Liver (tissue), 9 donors: ENCODE data around the gene MOV10L1. TPM values are rescaled to one million over a fixed set of nuclear protein-coding genes. Genes with fewer than 3 reads are reported as not detected.

Experiments
- DNase-seq: peaks from one replicate; pipeline ENCODE4 v3.0.0-alpha.2; 2017; ENCODE audit warnings: low spot score
- H3K27ac ChIP-seq, 2 donors: one replicate each; pipeline ENCODE4 v1.7.0; 2013; ENCODE audit warnings: inconsistent platforms in 2 of 2, low read length in 2 of 2, control low read depth in 1 of 2, low read depth in 1 of 2, mild to moderate bottlenecking in 1 of 2
- H3K27me3 ChIP-seq, 4 donors: one replicate each; pipeline versions ENCODE4 v1.6.1 to v1.7.0; 2013; ENCODE audit warnings: low read length in 3 of 4, inconsistent platforms in 1 of 4, mild to moderate bottlenecking in 1 of 4, moderate library complexity in 1 of 4; ENCODE audit not compliant: control insufficient read depth in 4 of 4, insufficient read depth in 4 of 4
- H3K36me3 ChIP-seq, 4 donors: one replicate each; pipeline versions ENCODE4 v1.6.1 to v1.7.0; 2013; ENCODE audit warnings: low read length in 3 of 4, mild to moderate bottlenecking in 3 of 4, low read depth in 1 of 4, moderate library complexity in 1 of 4; ENCODE audit not compliant: control insufficient read depth in 4 of 4, insufficient read depth in 3 of 4
- H3K4me1 ChIP-seq, 4 donors: one replicate each; pipeline versions ENCODE4 v1.6.1 to v1.7.0; 2013; ENCODE audit warnings: low read length in 3 of 4, mild to moderate bottlenecking in 3 of 4, moderate library complexity in 1 of 4; ENCODE audit not compliant: control insufficient read depth in 4 of 4, insufficient read depth in 4 of 4
- H3K4me3 ChIP-seq, 3 donors: one replicate each; pipeline versions ENCODE4 v1.6.1 to v1.7.0; 2013; ENCODE audit warnings: low read length in 3 of 3, control low read depth in 1 of 3, low read depth in 1 of 3, mild to moderate bottlenecking in 1 of 3
- H3K9ac ChIP-seq, 2 donors: one replicate each; pipeline ENCODE4 v1.7.0; 2013; ENCODE audit warnings: low read length in 2 of 2, mild to moderate bottlenecking in 2 of 2, moderate library complexity in 2 of 2, control low read depth in 1 of 2, low read depth in 1 of 2
- H3K9me3 ChIP-seq, 4 donors: one replicate each; pipeline versions ENCODE4 v1.6.1 to v1.7.0; 2013; ENCODE audit warnings: low read length in 3 of 4; ENCODE audit not compliant: control insufficient read depth in 4 of 4
- FOXA1 ChIP-seq: IDR thresholded peaks from 2 replicates; pipeline ENCODE4 v1.6.1; 2016; ENCODE audit warnings: antibody characterized with exemption
- GABPA ChIP-seq, 2 donors: IDR thresholded peaks in 1 of 2; conservative IDR thresholded peaks in 1 of 2; 2 replicates each; pipeline ENCODE4 v1.6.1; 2016; ENCODE audit warnings: antibody characterized with exemption in 2 of 2, mild to moderate bottlenecking in 1 of 2, moderate library complexity in 1 of 2
- JUND ChIP-seq, 2 donors: IDR thresholded peaks; 2 replicates each; pipeline ENCODE4 v1.6.1; 2016; ENCODE audit warnings: antibody characterized with exemption in 2 of 2
- NR2F2 ChIP-seq: IDR thresholded peaks from 2 replicates; pipeline ENCODE4 v1.6.1; 2016; ENCODE audit warnings: antibody characterized with exemption
- SP1 ChIP-seq: IDR thresholded peaks from 2 replicates; pipeline ENCODE4 v1.6.1; 2018; ENCODE audit warnings: antibody characterized with exemption, mild to moderate bottlenecking
- TAF1 ChIP-seq: conservative IDR thresholded peaks from 2 replicates; pipeline ENCODE4 v1.6.1; 2016; ENCODE audit warnings: antibody characterized with exemption, mild to moderate bottlenecking
- YY1 ChIP-seq: IDR thresholded peaks from 2 replicates; pipeline ENCODE4 v1.6.1; 2016; ENCODE audit warnings: antibody characterized with exemption, mild to moderate bottlenecking
- ZBTB33 ChIP-seq: IDR thresholded peaks from 2 replicates; pipeline ENCODE4 v1.6.1; 2016; ENCODE audit warnings: antibody characterized with exemption
- WGBS: extraction: QIAGEN DNeasy Blood & Tissue Kit; methylation state at CpG from one replicate; pipeline ENCODE4 v1.1.7; 2013; 5-methylcytosine and 5-hydroxymethylcytosine counted together
- polyA plus RNA-seq, 2 donors: library from polyadenylated mRNA; stranded (reverse) in 1 of 2; unstranded in 1 of 2; fragments of 200-250 nt in 1 of 2; fragments of >200 nt in 1 of 2; fragmentation: Nextera tagmentation in 1 of 2; extraction: Ambion mirVana in 1 of 2; gene quantifications; one replicate each; pipeline versions ENCODE4 v1.2.1 to v1.2.3, GENCODE V29; 2013 to 2015
- total RNA-seq, 2 donors: library from RNA; depleted of rRNA; stranded (reverse); fragments of >200 nt; gene quantifications; one replicate each; pipeline ENCODE4 v1.2.3, GENCODE V29; 2014
- TF ChIP-seq, protein P1 (sequence below): fragments of 150-350 bp; IDR thresholded peaks from 2 replicates; pipeline ENCODE4 v1.5.1; 2017; ENCODE audit warnings: improper control_type of control experiment, low read depth, low read length; ENCODE audit not compliant: missing input control
- TF ChIP-seq, protein P2 (sequence below): IDR thresholded peaks from 2 replicates; pipeline ENCODE4 v1.6.1; 2016; ENCODE audit warnings: antibody characterized with exemption, mild to moderate bottlenecking
- TF ChIP-seq, protein P3 (sequence below): IDR thresholded peaks from 2 replicates; pipeline ENCODE4 v1.6.1; 2016; ENCODE audit warnings: antibody characterized with exemption
- donor health status: healthy.
- donor health status: healthy.
- donor health status: healthy.
- donor health status: healthy.
- donor health status: healthy.

Gene MOV10L1
- total and polyA plus RNA-seq, 4 donors = 0.07 to 0.47 (median 0.17) TPM

- no peak for DNase-seq
- 78% methylated on average over 17 of the region's 18 CpGs for WGBS
- peaks cover 0 to 2% (median 0%) of the 10 kb centered on the region in 4 donors for H3K27me3 ChIP-seq
Measured at GRCh38 chr22:50082197-50082715, 7.5 kb upstream of the MOV10L1 start.

More at GRCh38 chr22:50082197-50082715, 7.5 kb upstream of the MOV10L1 start:
- Histone ChIP-seq H3K36me3 (no peaks in the 10 kb centered on the region), H3K27ac (no peak overlapping the region), H3K9ac (no peak overlapping the region), H3K4me3 (no peak overlapping the region), H3K9me3 (no peaks in the 10 kb centered on the region), H3K4me1 (no peaks in the 10 kb centered on the region)
- TF ChIP-seq YY1 (no peak), SP1 (no peak), ZBTB33 (no peak), TAF1 (no peak), NR2F2 (no peak), JUND (IDR thresholded peaks at IDR 0.05) (no peak), FOXA1 (no peak), GABPA (IDR thresholded peaks at IDR 0.05 in 1 of 2, conservative IDR thresholded peaks at IDR 0.05 in 1 of 2) (no peak)
- TF ChIP-seq, protein P1, sequence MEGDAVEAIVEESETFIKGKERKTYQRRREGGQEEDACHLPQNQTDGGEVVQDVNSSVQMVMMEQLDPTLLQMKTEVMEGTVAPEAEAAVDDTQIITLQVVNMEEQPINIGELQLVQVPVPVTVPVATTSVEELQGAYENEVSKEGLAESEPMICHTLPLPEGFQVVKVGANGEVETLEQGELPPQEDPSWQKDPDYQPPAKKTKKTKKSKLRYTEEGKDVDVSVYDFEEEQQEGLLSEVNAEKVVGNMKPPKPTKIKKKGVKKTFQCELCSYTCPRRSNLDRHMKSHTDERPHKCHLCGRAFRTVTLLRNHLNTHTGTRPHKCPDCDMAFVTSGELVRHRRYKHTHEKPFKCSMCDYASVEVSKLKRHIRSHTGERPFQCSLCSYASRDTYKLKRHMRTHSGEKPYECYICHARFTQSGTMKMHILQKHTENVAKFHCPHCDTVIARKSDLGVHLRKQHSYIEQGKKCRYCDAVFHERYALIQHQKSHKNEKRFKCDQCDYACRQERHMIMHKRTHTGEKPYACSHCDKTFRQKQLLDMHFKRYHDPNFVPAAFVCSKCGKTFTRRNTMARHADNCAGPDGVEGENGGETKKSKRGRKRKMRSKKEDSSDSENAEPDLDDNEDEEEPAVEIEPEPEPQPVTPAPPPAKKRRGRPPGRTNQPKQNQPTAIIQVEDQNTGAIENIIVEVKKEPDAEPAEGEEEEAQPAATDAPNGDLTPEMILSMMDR = no peak
- TF ChIP-seq, protein P2, sequence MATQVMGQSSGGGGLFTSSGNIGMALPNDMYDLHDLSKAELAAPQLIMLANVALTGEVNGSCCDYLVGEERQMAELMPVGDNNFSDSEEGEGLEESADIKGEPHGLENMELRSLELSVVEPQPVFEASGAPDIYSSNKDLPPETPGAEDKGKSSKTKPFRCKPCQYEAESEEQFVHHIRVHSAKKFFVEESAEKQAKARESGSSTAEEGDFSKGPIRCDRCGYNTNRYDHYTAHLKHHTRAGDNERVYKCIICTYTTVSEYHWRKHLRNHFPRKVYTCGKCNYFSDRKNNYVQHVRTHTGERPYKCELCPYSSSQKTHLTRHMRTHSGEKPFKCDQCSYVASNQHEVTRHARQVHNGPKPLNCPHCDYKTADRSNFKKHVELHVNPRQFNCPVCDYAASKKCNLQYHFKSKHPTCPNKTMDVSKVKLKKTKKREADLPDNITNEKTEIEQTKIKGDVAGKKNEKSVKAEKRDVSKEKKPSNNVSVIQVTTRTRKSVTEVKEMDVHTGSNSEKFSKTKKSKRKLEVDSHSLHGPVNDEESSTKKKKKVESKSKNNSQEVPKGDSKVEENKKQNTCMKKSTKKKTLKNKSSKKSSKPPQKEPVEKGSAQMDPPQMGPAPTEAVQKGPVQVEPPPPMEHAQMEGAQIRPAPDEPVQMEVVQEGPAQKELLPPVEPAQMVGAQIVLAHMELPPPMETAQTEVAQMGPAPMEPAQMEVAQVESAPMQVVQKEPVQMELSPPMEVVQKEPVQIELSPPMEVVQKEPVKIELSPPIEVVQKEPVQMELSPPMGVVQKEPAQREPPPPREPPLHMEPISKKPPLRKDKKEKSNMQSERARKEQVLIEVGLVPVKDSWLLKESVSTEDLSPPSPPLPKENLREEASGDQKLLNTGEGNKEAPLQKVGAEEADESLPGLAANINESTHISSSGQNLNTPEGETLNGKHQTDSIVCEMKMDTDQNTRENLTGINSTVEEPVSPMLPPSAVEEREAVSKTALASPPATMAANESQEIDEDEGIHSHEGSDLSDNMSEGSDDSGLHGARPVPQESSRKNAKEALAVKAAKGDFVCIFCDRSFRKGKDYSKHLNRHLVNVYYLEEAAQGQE = no peak
- TF ChIP-seq, protein P3, sequence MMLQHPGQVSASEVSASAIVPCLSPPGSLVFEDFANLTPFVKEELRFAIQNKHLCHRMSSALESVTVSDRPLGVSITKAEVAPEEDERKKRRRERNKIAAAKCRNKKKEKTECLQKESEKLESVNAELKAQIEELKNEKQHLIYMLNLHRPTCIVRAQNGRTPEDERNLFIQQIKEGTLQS = no peak
